Stimulated activated CD4-positive, alpha-beta T cell treated with anti-CD3 and anti-CD28 coated beads, Interleukin-2, amount 100 ng/mL, for 4 hours (primary cell): ENCODE data around the gene ERCC6L2.

Experiments
- DNase-seq: peaks from one replicate; pipeline ENCODE4 v3.0.0-alpha.2; 2020; ENCODE audit warnings: low read depth

Gene ERCC6L2

GRCh38 chr9:95927271-95928004 lies 51.9 kb downstream of the ERCC6L2 start:
- no peak for DNase-seq

DNA sequence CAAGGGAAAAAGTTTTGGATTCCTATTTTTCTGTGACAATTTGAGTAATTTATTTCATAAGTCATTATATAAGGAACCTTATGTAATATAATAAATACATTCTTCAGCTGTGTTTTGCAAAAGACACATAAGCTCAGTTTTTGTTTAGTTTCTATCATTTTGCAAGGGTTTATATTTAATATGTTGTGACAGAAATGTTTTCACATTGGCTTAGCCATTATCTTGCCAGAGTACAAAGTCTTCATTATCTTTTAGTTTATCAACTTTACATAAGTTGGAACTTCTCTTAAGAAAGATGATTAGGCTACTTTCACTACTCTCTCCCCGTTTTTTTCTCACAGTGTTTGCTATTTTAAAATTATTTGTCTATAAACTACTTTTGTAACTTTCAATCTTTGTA lies 54.8 kb downstream of the ERCC6L2 start:
- DNase-seq: no peak

DNA sequence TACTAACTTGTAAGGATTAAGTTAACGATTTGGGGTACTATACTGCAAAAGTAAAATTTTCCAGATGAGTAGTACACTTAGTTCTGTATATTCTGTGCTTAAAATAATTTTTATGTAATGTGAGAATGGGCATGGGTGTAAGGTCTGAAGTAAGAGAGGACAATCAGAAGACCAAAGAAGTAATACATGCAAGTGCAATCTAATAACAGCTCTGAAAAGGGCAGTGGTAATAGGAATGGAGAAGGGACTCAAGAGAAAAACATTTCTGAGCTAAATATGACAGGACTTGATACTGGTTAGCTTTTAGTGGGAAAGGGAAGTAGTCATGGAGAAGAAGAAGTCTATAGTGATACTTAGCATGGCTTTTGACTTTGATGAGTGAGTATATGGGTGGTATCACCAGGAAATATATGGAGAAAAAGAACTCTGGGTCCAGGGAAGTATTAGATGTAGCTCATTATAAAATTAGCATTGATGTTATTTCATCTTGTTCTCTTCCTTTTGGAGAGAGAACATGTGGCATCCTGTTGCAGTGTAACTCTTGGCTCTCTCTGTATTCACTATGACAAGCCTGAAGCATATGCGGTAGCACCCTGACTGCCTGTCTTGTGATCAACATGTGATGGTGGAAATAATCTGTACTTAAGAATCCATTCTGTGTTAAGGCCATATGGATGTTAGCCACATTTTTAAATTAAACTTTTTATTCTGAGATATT lies 60.5 kb downstream of the ERCC6L2 start:
- DNase-seq: no peak

GRCh38 chr9:95936579-95937075 lies 61.1 kb downstream of the ERCC6L2 start:
- no peak for DNase-seq

DNA sequence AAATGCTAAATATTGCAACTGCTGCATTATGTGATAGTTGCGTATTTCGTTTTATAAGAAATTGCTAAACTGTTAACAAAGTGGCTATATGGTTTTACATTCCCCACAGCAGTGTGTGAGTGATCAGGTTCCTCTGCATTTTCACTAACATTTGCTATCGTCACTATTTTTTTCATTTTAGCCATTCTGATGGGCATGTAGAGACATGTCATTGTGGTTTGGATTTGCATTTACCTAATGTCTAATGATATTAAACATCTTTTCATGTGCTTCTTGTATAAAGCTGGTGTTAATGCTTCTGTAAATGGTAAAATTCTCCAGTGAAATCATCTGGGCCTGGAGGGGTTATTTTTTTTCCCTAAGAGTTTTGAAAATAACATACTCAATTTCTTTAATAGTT lies 61.6 kb downstream of the ERCC6L2 start:
- DNase-seq: no peak

DNA sequence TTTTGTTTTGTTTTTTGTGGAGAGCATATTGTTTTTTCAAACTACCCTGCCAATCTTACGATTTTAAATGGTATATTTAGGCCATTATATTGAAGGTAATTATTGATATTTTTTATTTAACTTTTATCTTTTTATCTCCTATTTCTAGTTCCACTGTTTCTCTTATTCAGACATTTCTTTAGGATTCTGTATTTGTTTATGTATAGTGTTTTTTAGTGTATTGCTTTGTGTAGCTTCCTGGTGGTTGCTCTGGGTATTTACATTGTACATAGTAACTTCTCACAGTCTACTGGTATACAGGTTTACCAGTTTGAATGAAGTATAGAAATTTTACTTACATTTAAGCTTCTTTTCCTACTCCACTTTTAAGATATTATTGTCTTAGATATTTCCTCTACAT lies 63.2 kb downstream of the ERCC6L2 start:
- no peak for DNase-seq

GRCh38 chr9:95939472-95939871 lies 64.0 kb downstream of the ERCC6L2 start:
- no peak for DNase-seq

DNA sequence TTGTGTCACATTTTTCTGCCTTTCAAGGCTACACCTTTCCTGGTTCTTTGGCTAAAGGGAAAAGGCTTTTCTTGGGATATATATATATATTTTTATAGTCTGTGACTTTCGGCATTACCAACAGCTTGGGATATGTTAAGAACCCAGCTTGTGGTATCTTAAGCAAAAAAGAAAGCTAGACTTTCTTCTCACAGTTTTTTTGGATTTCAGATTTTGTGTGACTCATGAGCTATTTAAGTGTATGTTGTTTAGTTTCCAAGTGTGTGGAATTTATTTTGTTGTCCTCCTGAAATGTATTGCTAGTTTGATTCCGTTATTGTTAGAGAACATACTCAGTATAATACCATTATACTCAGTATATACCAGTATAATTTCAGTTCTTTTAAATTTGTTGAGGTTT lies 64.8 kb downstream of the ERCC6L2 start:
- no peak for DNase-seq

- DNase-seq: no peak
Observed at GRCh38 chr9:95942016-95942415, 66.5 kb downstream of the ERCC6L2 start.

- no peak for DNase-seq
Observed at GRCh38 chr9:95947118-95947517, 71.6 kb downstream of the ERCC6L2 start.

- DNase-seq: no peak
Observed at GRCh38 chr9:95952471-95952870, 77.0 kb downstream of the ERCC6L2 start.

DNA sequence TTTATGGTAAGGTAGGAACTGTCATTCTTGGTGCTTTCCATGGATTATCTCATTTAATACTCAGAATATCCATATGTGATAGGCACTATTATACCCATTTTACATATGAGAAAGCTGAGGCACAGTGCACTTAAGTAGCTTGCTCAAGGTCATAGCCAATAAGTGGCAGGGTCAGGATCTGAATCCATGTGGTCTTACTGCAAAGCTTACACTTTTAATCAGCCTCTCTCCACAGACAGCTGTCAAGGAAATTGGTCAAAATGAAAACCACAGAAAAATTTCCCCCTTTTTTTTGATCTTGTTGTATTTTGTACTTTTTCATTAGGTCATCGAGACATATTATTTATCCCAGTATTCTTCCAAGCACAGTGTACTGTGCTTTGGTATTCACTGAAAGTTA lies 78.5 kb downstream of the ERCC6L2 start:
- DNase-seq: no peak

DNA sequence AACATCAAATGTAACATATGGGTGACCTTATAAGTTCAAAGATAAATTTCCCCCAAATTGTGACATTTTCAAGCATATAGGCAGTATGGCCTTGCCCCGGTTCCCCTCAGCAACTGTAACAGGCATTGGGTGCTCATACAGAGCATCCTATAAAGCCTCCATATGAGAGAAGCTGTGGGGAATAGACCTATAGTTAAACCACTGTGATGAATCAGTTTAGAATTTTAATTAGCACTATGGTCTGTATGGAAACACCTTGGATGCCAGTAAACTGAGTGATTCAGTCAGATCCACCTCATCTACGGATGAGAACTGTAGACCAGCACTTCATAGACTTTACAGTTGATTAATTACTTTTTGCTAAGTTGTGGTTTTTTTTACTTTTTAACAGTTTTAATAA lies 79.4 kb downstream of the ERCC6L2 start:
- DNase-seq: no peak

DNA sequence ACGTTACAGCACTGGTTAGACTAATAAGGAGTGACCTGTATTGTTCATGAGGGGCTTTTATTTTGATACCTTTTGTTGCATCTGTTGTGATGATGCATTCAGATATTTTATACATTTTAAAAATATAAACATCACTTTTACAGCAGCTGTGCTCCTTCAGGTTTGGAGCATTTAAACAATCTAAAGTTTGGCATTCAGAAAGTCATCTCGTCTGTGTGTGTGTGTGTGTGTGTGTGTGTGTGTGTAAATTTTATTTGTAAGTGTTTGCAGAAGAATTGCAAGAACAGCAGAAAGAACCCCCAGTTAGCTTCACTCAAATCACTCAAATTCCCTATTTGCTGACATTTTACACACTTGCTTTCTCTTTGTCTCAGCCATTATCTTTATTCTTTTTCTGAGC lies 87.4 kb downstream of the ERCC6L2 start:
- no peak for DNase-seq

GRCh38 chr9:95963659-95964058 lies 88.2 kb downstream of the ERCC6L2 start:
- DNase-seq: no peak

GRCh38 chr9:95966306-95966705 lies 90.8 kb downstream of the ERCC6L2 start:
- DNase-seq: no peak

DNA sequence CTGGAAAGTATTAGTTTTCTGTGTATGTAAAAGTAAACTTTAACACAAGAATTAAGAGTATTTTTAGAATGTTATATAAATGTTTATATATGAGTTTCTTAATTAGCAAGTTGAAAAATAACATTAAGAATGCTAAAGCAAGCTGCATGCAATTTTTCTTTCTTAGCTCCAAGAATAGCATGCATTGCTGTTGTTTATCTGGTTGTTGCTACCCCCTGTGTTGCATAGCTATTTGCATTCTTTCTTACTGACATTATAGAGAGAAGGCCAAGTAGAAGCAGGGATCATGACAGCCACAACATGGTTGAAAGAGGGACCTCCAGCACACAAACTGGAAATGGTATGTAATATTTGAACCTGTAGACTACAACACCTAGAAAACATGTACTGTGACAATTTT lies 94.8 kb downstream of the ERCC6L2 start:
- no peak for DNase-seq

- DNase-seq: no peak
Observed at GRCh38 chr9:95971815-95972214, 96.3 kb downstream of the ERCC6L2 start.

- no peak for DNase-seq
Observed at GRCh38 chr9:95974389-95974788, 98.9 kb downstream of the ERCC6L2 start.

DNA sequence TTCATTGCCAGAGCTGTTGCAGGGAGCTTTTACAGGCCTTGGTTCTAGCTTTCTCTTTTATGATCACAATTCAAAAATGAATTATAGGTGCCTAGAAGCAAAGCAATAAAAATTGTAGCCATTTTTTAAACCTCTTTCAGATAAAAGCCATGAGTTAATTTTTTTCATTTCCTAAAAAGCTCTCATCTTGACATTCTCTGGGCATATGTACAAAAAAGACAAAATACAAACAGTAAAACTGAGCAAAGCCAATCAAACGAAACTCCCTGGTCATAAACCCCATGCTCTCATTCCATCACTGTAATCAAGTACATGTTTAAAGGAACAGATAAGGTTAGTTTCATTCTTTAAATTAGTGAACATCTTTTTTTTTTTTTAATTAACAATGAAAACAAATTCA lies 101.9 kb downstream of the ERCC6L2 start:
- DNase-seq: no peak

- no peak for DNase-seq
Observed at GRCh38 chr9:95978106-95978505, 102.6 kb downstream of the ERCC6L2 start.

GRCh38 chr9:95979446-95979845 lies 104.0 kb downstream of the ERCC6L2 start:
- DNase-seq: no peak

- DNase-seq: no peak
Observed at GRCh38 chr9:95980262-95981125, 105.0 kb downstream of the ERCC6L2 start.
